H9 (cell line): Measurements from ENCODE around the gene BCAR3. TPM values are rescaled to one million over a fixed set of nuclear protein-coding genes. Genes with fewer than 3 reads are reported as not detected.
A peak's percentile ranks its signal among the peaks of the same experiment; 100 is the strongest.

Source experiments
- DNase-seq: peaks from one replicate; pipeline ENCODE4 v3.0.0-alpha.2; 2017
- H2AFZ ChIP-seq: one replicate; pipeline ENCODE4 v1.6.1; 2013; ENCODE audit warnings: mild to moderate bottlenecking, low read length, control low read depth, moderate library complexity
- H2AK5ac ChIP-seq: 2 replicates; pipeline ENCODE4 v1.6.1; 2013; ENCODE audit warnings: low read length, control low read depth, mixed read lengths; ENCODE audit not compliant: insufficient read length
- H2BK120ac ChIP-seq: one replicate; pipeline ENCODE4 v1.6.1; 2013; ENCODE audit warnings: low read depth, mild to moderate bottlenecking, low read length, control low read depth, inconsistent platforms; ENCODE audit not compliant: poor library complexity, severe bottlenecking
- H2BK12ac ChIP-seq: 2 replicates; pipeline ENCODE4 v1.6.1; 2013; ENCODE audit warnings: low read length, control low read depth, mixed read lengths, low read depth; ENCODE audit not compliant: insufficient read length
- H2BK15ac ChIP-seq: 2 replicates; pipeline ENCODE4 v1.6.1; 2013; ENCODE audit warnings: low read depth, low read length, control low read depth
- H2BK20ac ChIP-seq: one replicate; pipeline ENCODE4 v1.6.1; 2013; ENCODE audit warnings: low read depth, mild to moderate bottlenecking, low read length, control low read depth, inconsistent platforms; ENCODE audit not compliant: poor library complexity, severe bottlenecking
- H2BK5ac ChIP-seq: 2 replicates; pipeline ENCODE4 v1.6.1; 2013; ENCODE audit warnings: low read length, control low read depth, mixed read lengths; ENCODE audit not compliant: insufficient read length
- H3K14ac ChIP-seq: 2 replicates; pipeline ENCODE4 v1.6.1; 2013; ENCODE audit warnings: low read length, control low read depth; ENCODE audit not compliant: insufficient read depth
- H3K18ac ChIP-seq: 2 replicates; pipeline ENCODE4 v1.6.1; 2013; ENCODE audit warnings: low read depth, mild to moderate bottlenecking, mixed read lengths, low read length, control low read depth; ENCODE audit not compliant: insufficient read length
- H3K23ac ChIP-seq: 2 replicates; pipeline ENCODE4 v1.6.1; 2013; ENCODE audit warnings: low read length, control low read depth, mixed read lengths, low read depth; ENCODE audit not compliant: insufficient read length
- H3K23me2 ChIP-seq: 2 replicates; pipeline ENCODE4 v1.6.1; 2013; ENCODE audit warnings: low read depth, mild to moderate bottlenecking, mixed read lengths, low read length, control low read depth; ENCODE audit not compliant: insufficient read length, poor library complexity, severe bottlenecking
- H3K27ac ChIP-seq: 2 replicates; pipeline ENCODE4 v1.5.1; 2013; ENCODE audit warnings: low read length, control low read depth, mixed read lengths, low read depth; ENCODE audit not compliant: insufficient read length
- H3K27me3 ChIP-seq: 2 replicates; pipeline ENCODE4 v1.6.1; 2013; ENCODE audit warnings: low read length, control low read depth, inconsistent platforms; ENCODE audit not compliant: insufficient read depth
- H3K4ac ChIP-seq: 2 replicates; pipeline ENCODE4 v1.6.1; 2013; ENCODE audit warnings: low read depth, mild to moderate bottlenecking, control low read depth, inconsistent platforms, low read length, moderate library complexity
- H3K4me1 ChIP-seq: 2 replicates; pipeline ENCODE4 v1.6.1; 2013; ENCODE audit warnings: low read length, control low read depth, inconsistent platforms; ENCODE audit not compliant: insufficient read depth
- H3K4me2 ChIP-seq: 2 replicates; pipeline ENCODE4 v1.6.1; 2013; ENCODE audit warnings: low read length, control low read depth, mixed read lengths; ENCODE audit not compliant: insufficient read length, insufficient read depth
- H3K56ac ChIP-seq: 2 replicates; pipeline ENCODE4 v1.6.1; 2013; ENCODE audit warnings: low read depth, mild to moderate bottlenecking, mixed read lengths, low read length, control low read depth; ENCODE audit not compliant: insufficient read length
- H3K79me1 ChIP-seq: 2 replicates; pipeline ENCODE4 v1.6.1; 2013; ENCODE audit warnings: low read depth, mild to moderate bottlenecking, moderate library complexity, low read length, control low read depth, inconsistent platforms; ENCODE audit not compliant: insufficient read depth, poor library complexity, severe bottlenecking
- H3K79me2 ChIP-seq: 2 replicates; pipeline ENCODE4 v1.6.1; 2013; ENCODE audit warnings: low read length, control low read depth, inconsistent platforms; ENCODE audit not compliant: insufficient read depth
- H3K9ac ChIP-seq: 2 replicates; pipeline ENCODE4 v1.6.1; 2013; ENCODE audit warnings: low read length, control low read depth, mixed read lengths; ENCODE audit not compliant: insufficient read length; ENCODE audit errors: extremely low read depth
- H3K9me3 ChIP-seq: one replicate; pipeline ENCODE4 v1.6.1; 2013; ENCODE audit warnings: low read depth, low read length, inconsistent platforms; ENCODE audit not compliant: control insufficient read depth
- H3T11ph ChIP-seq: one replicate; pipeline ENCODE4 v1.6.1; 2013; ENCODE audit warnings: mild to moderate bottlenecking, low read length, control low read depth, inconsistent platforms
- H4K20me1 ChIP-seq: one replicate; pipeline ENCODE4 v1.6.1; 2013; ENCODE audit not compliant: control insufficient read depth, insufficient read length, insufficient read depth
- H4K5ac ChIP-seq: 2 replicates; pipeline ENCODE4 v1.6.1; 2013; ENCODE audit warnings: low read depth, mild to moderate bottlenecking, mixed read lengths, low read length, control low read depth; ENCODE audit not compliant: insufficient read length
- H4K8ac ChIP-seq: replicated peaks from 2 replicates; pipeline ENCODE4 v1.6.1; 2013; ENCODE audit warnings: low read length, control low read depth, mixed read lengths, low read depth; ENCODE audit not compliant: insufficient read length
- H4K91ac ChIP-seq: 2 replicates; pipeline ENCODE4 v1.6.1; 2013; ENCODE audit warnings: low read depth, mild to moderate bottlenecking, moderate library complexity, mixed read lengths, low read length, control low read depth; ENCODE audit not compliant: insufficient read length
- H3K27ac Mint-ChIP-seq, 3 experiments: 2 replicates in 2 of 3; 3 replicates in 1 of 3; pipeline ENCODE4 v1.8.0; 2020 to 2021; ENCODE audit warnings: mixed read lengths in 3 of 3, mild to moderate bottlenecking in 1 of 3, moderate library complexity in 1 of 3
- H3K27me3 Mint-ChIP-seq: 2 replicates; pipeline ENCODE4 v1.8.0; 2021; ENCODE audit warnings: low read depth, mild to moderate bottlenecking, moderate library complexity, mixed read lengths
- H3K36me3 Mint-ChIP-seq, 3 experiments: 2 replicates in 2 of 3; 3 replicates in 1 of 3; pipeline ENCODE4 v1.8.0; 2020 to 2021; ENCODE audit warnings: low read depth in 3 of 3, mixed read lengths in 3 of 3; ENCODE audit not compliant: insufficient read depth in 1 of 3
- H3K4me1 Mint-ChIP-seq, 2 experiments: 2 replicates each; pipeline ENCODE4 v1.8.0; 2020; ENCODE audit warnings: mixed read lengths in 2 of 2
- H3K4me3 Mint-ChIP-seq, 2 experiments: 2 replicates in 1 of 2; 3 replicates in 1 of 2; pipeline ENCODE4 v1.8.0; 2020 to 2021; ENCODE audit warnings: mild to moderate bottlenecking in 2 of 2, mixed read lengths in 2 of 2, moderate library complexity in 1 of 2
- H3K9me3 Mint-ChIP-seq, 2 experiments: 2 replicates in 1 of 2; 3 replicates in 1 of 2; pipeline ENCODE4 v1.8.0; 2020; ENCODE audit warnings: mild to moderate bottlenecking in 2 of 2, mixed read lengths in 2 of 2, moderate library complexity in 1 of 2
- WGBS: extraction: QIAGEN DNeasy Blood & Tissue Kit; methylation state at CpG from one replicate; pipeline ENCODE4 v1.1.7; 2013; ENCODE audit warnings: missing lambda C conversion rate, low lambda C conversion rate, mixed read lengths; ENCODE audit not compliant: insufficient read length; ENCODE audit errors: extremely low coverage; 5-methylcytosine and 5-hydroxymethylcytosine counted together
- total RNA-seq: library from RNA; stranded (reverse); gene quantifications from 2 replicates; pipeline ENCODE4 v1.2.1, GENCODE V29; 2021
- TF ChIP-seq, protein P1 (sequence below): fragments of 200-600 bp; sonication (generic); conservative IDR thresholded peaks from 3 replicates; pipeline ENCODE4 v1.8.0; 2021; ENCODE audit warnings: antibody characterized with exemption, mild to moderate bottlenecking

Gene BCAR3
- total RNA-seq, 1 experiment from 2014 or later = 4.9 TPM

DNA sequence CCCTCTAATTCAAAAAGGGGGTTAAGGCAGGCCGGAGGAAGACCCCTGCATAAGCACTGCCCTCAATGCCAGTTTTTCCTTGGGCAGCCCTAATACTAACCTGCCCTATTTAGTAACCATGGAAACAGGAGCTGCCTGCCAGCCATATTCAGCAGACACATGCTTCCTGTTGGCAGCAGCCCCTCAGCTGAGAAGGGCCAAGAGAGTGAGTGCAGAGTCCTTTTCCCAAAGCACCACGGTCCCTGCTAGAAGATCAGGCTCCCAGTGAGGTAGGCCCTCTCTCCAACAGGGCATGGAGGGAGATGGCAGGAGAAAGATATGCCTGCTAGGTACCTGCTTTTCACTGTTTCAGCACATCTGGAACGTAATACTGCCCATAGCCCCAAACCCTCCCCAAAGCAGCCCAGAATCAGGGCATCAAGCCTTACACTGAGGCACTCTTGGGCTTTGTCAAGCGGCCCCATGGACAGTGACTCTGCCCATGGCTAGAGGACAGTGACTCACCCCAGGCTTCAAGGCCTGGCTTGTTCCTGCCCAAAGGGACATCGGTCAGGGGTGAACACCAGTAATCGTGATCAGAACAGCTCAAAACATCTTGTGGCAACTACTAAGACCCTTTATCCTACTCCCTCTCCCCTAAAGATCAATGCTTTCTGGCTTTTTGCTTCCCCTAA, 64.5 kb downstream of the BCAR3 start:
- TF ChIP-seq, protein P1, sequence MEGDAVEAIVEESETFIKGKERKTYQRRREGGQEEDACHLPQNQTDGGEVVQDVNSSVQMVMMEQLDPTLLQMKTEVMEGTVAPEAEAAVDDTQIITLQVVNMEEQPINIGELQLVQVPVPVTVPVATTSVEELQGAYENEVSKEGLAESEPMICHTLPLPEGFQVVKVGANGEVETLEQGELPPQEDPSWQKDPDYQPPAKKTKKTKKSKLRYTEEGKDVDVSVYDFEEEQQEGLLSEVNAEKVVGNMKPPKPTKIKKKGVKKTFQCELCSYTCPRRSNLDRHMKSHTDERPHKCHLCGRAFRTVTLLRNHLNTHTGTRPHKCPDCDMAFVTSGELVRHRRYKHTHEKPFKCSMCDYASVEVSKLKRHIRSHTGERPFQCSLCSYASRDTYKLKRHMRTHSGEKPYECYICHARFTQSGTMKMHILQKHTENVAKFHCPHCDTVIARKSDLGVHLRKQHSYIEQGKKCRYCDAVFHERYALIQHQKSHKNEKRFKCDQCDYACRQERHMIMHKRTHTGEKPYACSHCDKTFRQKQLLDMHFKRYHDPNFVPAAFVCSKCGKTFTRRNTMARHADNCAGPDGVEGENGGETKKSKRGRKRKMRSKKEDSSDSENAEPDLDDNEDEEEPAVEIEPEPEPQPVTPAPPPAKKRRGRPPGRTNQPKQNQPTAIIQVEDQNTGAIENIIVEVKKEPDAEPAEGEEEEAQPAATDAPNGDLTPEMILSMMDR = no peak
- no CpG with 5 or more reads among the region's 6 CpGs for WGBS
- Histone ChIP-seq H3K4me2 (no peak overlapping the region), H2BK12ac (no peak overlapping the region), H4K8ac (no peak overlapping the region), H3K23me2 (no peaks in the 10 kb centered on the region), H3K79me2 (no peaks in the 10 kb centered on the region), H2AFZ (no peak overlapping the region), H3K27me3 (no peaks in the 10 kb centered on the region), H3K4ac (peak overlapping the region; percentile 31; the same call in 1 of the 2 replicates), H3K9ac (no peak overlapping the region), H3K4me1 (peaks cover 30% of the 10 kb centered on the region), H2BK20ac (no peak overlapping the region), H3K56ac (no peak overlapping the region), H3K14ac (peak overlapping the region; percentile 11), H3T11ph (no peak overlapping the region), H3K79me1 (no peaks in the 10 kb centered on the region), H2BK120ac (no peak overlapping the region), H4K20me1 (no peaks in the 10 kb centered on the region), H4K91ac (peak overlapping the region; percentile 25), H3K9me3 (no peaks in the 10 kb centered on the region), H2BK5ac (no peak overlapping the region), H2BK15ac (no peak overlapping the region), H4K5ac (peak overlapping the region; percentile 49), H3K18ac (peak overlapping the region; percentile 51), H3K23ac (no peak overlapping the region), H3K27ac (no peak overlapping the region), H2AK5ac (peak overlapping the region; percentile 25)
- Mint-ChIP-seq H3K4me3 (peak overlapping the region in 1 of 2 experiments; percentile 45; a peak in 2 of 5 replicates), H3K4me1 (peaks cover 68 to 74% of the 10 kb centered on the region in 2 experiments), H3K36me3 (no peaks in the 10 kb centered on the region), H3K27me3 (no peaks in the 10 kb centered on the region), H3K9me3 (no peaks in the 10 kb centered on the region), H3K27ac (peak overlapping the region; percentile 79 to 91 (median 81))
- DNase-seq = no peak
